GM10248 (cell line): ENCODE data around the gene SLC22A1.

Experiments
- CTCF ChIA-PET: fragments of 300-600 bp; sonication (Branson Sonifier 250); formaldehyde crosslinking; extraction: SDS; loops from one replicate; lab custom pipeline; 2021; ENCODE audit warnings: antibody characterized with exemption; lab: Yijun Ruan, JAX
- POLR2A ChIA-PET: fragments of 350-650 bp; sonication (Branson Sonifier 250); formaldehyde crosslinking; extraction: SDS; loops from one replicate; lab custom pipeline; 2020; ENCODE audit warnings: antibody characterized with exemption; lab: Yijun Ruan, JAX
- DNase-seq: peaks from one replicate; pipeline ENCODE4 v3.0.0; 2012; ENCODE audit errors: extremely low spot score
- TF ChIP-seq, protein P1 (sequence below): IDR thresholded peaks from 2 replicates; pipeline ENCODE4 v1.5.1; 2012; ENCODE audit warnings: mild to moderate bottlenecking, low read depth; ENCODE audit errors: extremely low read depth, missing control alignments, control extremely low read depth

The SLC22A1 gene

DNA sequence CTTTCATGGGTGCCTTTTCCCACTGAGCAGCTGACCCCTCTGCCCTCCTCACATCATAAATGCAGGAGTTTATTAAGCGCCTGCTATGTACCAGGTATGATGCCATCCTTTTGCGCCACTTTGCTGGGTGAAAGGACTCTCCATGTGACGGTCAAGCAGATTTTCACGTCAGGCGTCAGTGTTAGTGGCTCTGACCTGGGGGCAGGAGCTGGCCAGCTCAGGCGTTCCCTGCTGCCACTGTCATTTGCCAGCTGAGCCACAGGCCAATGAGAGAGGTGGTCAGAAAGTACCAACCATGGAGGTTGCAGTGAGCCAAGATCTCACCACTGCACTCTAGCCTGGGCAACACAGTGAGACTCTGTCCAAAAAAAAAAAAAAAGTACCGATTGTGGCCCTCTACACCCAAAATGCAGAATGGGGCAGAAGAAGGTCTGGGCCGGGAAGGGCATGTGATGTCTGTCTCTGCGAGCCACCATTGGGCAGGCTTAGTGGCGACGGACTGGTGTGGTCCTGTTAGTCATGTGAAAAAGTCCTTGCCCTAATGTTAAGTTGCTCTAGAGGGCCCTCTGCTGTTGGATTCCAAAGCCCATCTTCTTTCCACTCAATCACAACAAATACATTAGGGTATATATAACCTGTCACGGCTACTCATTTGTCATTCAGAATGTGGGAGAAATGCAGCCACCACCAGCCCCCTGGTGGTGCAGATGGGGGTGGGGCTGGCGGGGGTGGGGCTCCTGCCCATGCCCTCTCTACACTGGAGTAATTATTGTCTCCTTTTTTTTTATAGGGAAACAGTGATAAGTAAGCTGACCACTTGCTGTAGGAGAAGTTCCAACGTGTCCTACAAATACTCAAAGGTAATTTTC, 18.4 kb upstream of the SLC22A1 start:
- CTCF ChIA-PET = interaction anchor here (0.9 to 1.4 kb wide), 3 partner anchors 17 to 240 kb away, joined by 3 to 4 read pairs (median 3); no protein-coding TSS in a partner anchor
- POLR2A ChIA-PET = no interaction called here
- TF ChIP-seq, protein P1, sequence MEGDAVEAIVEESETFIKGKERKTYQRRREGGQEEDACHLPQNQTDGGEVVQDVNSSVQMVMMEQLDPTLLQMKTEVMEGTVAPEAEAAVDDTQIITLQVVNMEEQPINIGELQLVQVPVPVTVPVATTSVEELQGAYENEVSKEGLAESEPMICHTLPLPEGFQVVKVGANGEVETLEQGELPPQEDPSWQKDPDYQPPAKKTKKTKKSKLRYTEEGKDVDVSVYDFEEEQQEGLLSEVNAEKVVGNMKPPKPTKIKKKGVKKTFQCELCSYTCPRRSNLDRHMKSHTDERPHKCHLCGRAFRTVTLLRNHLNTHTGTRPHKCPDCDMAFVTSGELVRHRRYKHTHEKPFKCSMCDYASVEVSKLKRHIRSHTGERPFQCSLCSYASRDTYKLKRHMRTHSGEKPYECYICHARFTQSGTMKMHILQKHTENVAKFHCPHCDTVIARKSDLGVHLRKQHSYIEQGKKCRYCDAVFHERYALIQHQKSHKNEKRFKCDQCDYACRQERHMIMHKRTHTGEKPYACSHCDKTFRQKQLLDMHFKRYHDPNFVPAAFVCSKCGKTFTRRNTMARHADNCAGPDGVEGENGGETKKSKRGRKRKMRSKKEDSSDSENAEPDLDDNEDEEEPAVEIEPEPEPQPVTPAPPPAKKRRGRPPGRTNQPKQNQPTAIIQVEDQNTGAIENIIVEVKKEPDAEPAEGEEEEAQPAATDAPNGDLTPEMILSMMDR = peak; percentile 40
- no peak for DNase-seq

DNA sequence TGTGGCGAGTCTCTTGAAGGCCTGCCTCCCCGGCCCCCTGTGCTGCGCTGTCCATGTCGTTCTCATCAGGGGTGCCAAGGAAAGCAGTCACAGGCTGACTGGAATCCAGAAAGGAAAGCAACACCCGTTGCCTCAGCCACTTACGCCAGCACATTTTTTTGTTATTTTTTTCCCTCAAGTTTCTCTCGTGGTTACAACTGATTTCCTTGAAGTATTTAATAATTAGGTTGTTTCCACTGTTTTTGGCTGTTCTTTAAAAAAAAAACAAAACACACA, 17.9 kb upstream of the SLC22A1 start:
- TF ChIP-seq, protein P1 = no peak
- CTCF ChIA-PET = interaction anchor here (1.2 to 1.7 kb wide), 3 partner anchors 10 to 28 kb away, joined by 3 to 4 read pairs (median 3); no protein-coding TSS in a partner anchor
- POLR2A ChIA-PET = no interaction called here
- no peak for DNase-seq

GRCh38 chr6:160104821-160105517, 16.6 kb upstream of the SLC22A1 start:
- TF ChIP-seq, protein P1 = no peak
- no peak for DNase-seq
- CTCF ChIA-PET = interaction anchor here (1.2 to 1.7 kb wide), 3 partner anchors 9 to 29 kb away, joined by 3 to 4 read pairs (median 3); no protein-coding TSS in a partner anchor
- POLR2A ChIA-PET = no interaction called here

- TF ChIP-seq, protein P1 = no peak
- no peak for DNase-seq
- ChIA-PET POLR2A (no interaction called here), CTCF (no interaction called here)
These were observed 15.6 kb upstream of the SLC22A1 start for GRCh38 chr6:160106010-160106409.

DNA sequence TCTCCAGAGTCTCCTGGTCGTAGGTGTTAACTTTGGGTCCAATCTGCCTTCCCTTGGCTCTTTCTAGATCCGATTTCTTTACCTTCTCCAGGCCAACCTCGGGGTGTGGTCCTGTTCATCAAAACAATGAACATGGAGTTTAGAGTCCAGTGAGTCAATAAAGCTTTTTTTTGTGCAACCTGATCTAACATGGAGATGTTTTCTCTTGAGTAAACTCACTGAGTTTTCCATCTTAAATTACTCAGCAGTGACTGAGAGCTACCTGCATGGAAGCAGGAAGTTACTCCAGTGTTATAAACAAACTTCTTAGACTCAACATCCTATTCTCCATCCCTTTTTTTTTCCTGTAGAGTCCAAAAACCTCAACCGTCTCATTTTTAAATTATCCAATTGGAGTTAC, 14.9 kb upstream of the SLC22A1 start:
- ChIA-PET POLR2A (no interaction called here), CTCF (no interaction called here)
- no peak for DNase-seq
- TF ChIP-seq, protein P1 = no peak

- ChIA-PET CTCF (no interaction called here), POLR2A (no interaction called here)
- no peak for DNase-seq
- TF ChIP-seq, protein P1 = no peak
These were observed 13.5 kb upstream of the SLC22A1 start for GRCh38 chr6:160108077-160108476.
